ENCODE measurements around the gene TSSK3. TPM values are rescaled to one million over a fixed set of nuclear protein-coding genes. Genes with fewer than 3 reads are reported as not detected.

Gene TSSK3
- total RNA-seq, 1 experiment from 2014 or later: 4.3 TPM

GRCh38 chr1:32321712-32322291 lies 40.5 kb upstream of the TSSK3 start:
- Histone ChIP-seq H3K36me3 (ENCODE audit: insufficient read depth, low read length, poor library complexity, severe bottlenecking) (peaks cover 72% of the 10 kb centered on the region), H3K4me3 (ENCODE audit: low read depth, low read length, poor library complexity, severe bottlenecking) (no peak overlapping the region), H3K9me3 (ENCODE audit: low read depth, low read length, poor library complexity, severe bottlenecking) (no peaks in the 10 kb centered on the region), H3K4me1 (ENCODE audit: insufficient read depth, low read length, poor library complexity, severe bottlenecking) (no peaks in the 10 kb centered on the region), H3K27me3 (replicated peaks; ENCODE audit: insufficient read depth, low read depth, low read length, poor library complexity) (no peaks in the 10 kb centered on the region), H3K27ac (ENCODE audit: low read depth, low read length, poor library complexity, severe bottlenecking) (no peak overlapping the region)
- no TSS peak for BruUV-seq (replicated peaks)
- CTCF ChIA-PET: no interaction called here
- intact Hi-C loops (cut with micrococcal nuclease; ENCODE audit: unreplicated experiment): no loop called here
- DNase-seq (ENCODE audit: low spot score): no peak
- POLR2A ChIA-PET (ENCODE audit: low non-redundant PET): interaction anchor here (0.6 kb wide), 1 partner anchor 48 kb away, joined by 4 read pairs; no protein-coding TSS in a partner anchor
- no peak for TF ChIP-seq CTCF (conservative IDR thresholded peaks at IDR 0.05; ENCODE audit: low read depth, low read length)
- no peak for TF ChIP-seq EZH2 (IDR thresholded peaks at IDR 0.05; ENCODE audit: borderline replicate concordance, low read depth, low read length, poor library complexity, severe bottlenecking)

GRCh38 chr1:32327204-32327603 lies 35.1 kb upstream of the TSSK3 start:
- CTCF ChIA-PET: no interaction called here
- DNase-seq (ENCODE audit: low spot score): no peak
- BruUV-seq (replicated peaks): no TSS peak
- Histone ChIP-seq H3K27ac (ENCODE audit: low read depth, low read length, poor library complexity, severe bottlenecking) (no peak overlapping the region), H3K36me3 (ENCODE audit: insufficient read depth, low read length, poor library complexity, severe bottlenecking) (peaks cover 83% of the 10 kb centered on the region), H3K9me3 (ENCODE audit: low read depth, low read length, poor library complexity, severe bottlenecking) (no peaks in the 10 kb centered on the region), H3K4me1 (ENCODE audit: insufficient read depth, low read length, poor library complexity, severe bottlenecking) (no peaks in the 10 kb centered on the region), H3K27me3 (replicated peaks; ENCODE audit: insufficient read depth, low read depth, low read length, poor library complexity) (no peaks in the 10 kb centered on the region), H3K4me3 (ENCODE audit: low read depth, low read length, poor library complexity, severe bottlenecking) (no peak overlapping the region)
- POLR2A ChIA-PET (ENCODE audit: low non-redundant PET): no interaction called here
- no peak for TF ChIP-seq EZH2 (IDR thresholded peaks at IDR 0.05; ENCODE audit: borderline replicate concordance, low read depth, low read length, poor library complexity, severe bottlenecking)
- TF ChIP-seq CTCF (conservative IDR thresholded peaks at IDR 0.05; ENCODE audit: low read depth, low read length): no peak
- intact Hi-C loops (cut with micrococcal nuclease; ENCODE audit: unreplicated experiment): no loop called here

DNA sequence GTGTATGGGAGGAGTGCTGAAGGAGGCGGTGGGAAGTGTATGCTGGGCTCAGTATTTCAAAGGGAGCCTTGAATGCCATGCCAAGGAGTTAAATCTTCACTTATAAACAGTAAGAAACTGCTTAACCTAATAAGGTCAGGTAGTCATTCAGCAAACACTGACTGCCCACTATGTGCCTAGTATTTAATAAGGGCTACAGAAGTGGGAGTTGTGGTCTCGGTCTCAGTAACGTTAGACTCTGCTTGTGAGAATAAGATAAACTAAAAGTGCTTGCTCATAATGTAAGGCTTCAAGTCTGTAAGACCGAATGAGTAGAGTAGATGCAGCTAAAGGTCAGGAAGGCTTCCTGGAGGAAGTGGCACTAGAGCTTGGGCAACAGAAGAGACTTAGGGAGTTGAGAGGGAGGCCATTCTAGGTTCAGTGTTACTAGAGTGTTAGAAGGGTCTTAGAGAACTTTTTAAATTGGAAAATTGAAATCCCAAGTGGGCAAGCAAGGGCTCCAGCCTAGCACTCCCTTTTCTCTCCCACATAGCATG lies 32.3 kb upstream of the TSSK3 start:
- Histone ChIP-seq H3K27ac (ENCODE audit: low read depth, low read length, poor library complexity, severe bottlenecking) (no peak overlapping the region), H3K36me3 (ENCODE audit: insufficient read depth, low read length, poor library complexity, severe bottlenecking) (peaks cover 83% of the 10 kb centered on the region), H3K4me1 (ENCODE audit: insufficient read depth, low read length, poor library complexity, severe bottlenecking) (no peaks in the 10 kb centered on the region), H3K27me3 (replicated peaks; ENCODE audit: insufficient read depth, low read depth, low read length, poor library complexity) (no peaks in the 10 kb centered on the region), H3K4me3 (ENCODE audit: low read depth, low read length, poor library complexity, severe bottlenecking) (no peak overlapping the region), H3K9me3 (ENCODE audit: low read depth, low read length, poor library complexity, severe bottlenecking) (no peaks in the 10 kb centered on the region)
- intact Hi-C loops (cut with micrococcal nuclease; ENCODE audit: unreplicated experiment): loop anchor here (10.0 kb wide), 1 partner anchor 105 kb away; the partner anchor contains the start of genes EIF3I and TMEM234
- DNase-seq (ENCODE audit: low spot score): no peak
- CTCF ChIA-PET: no interaction called here
- POLR2A ChIA-PET (ENCODE audit: low non-redundant PET): interaction anchor here (0.6 kb wide), 1 partner anchor 115 kb away, joined by 3 read pairs; no protein-coding TSS in a partner anchor
- TF ChIP-seq EZH2 (IDR thresholded peaks at IDR 0.05; ENCODE audit: borderline replicate concordance, low read depth, low read length, poor library complexity, severe bottlenecking): no peak
- no peak for TF ChIP-seq CTCF (conservative IDR thresholded peaks at IDR 0.05; ENCODE audit: low read depth, low read length)
- BruUV-seq (replicated peaks): no TSS peak
